Measurements from ENCODE around the gene PEAK1. TPM values are rescaled to one million over a fixed set of nuclear protein-coding genes. Genes with fewer than 3 reads are reported as not detected.

Gene PEAK1
- total and polyA plus RNA-seq, 5 experiments from 2014 or later, result 1.0 to 23.0 (median 2.8) TPM

- peaks cover 28 to 44% (median 37%) of the 10 kb centered on the region in 4 donors for H3K4me1 Mint-ChIP-seq
- H3K36me3 Mint-ChIP-seq, result peaks cover 0 to 25% (median 24%) of the 10 kb centered on the region in 3 donors
- ATAC-seq (no peak), DNase-seq (no peak)
- H3K27me3 Mint-ChIP-seq, result no peaks in the 10 kb centered on the region
- H3K27ac Mint-ChIP-seq, result peak overlapping the region in 2 of 10 donors; percentile 0 to 36
- H3K4me3 Mint-ChIP-seq, result no peak overlapping the region
- H3K9me3 Mint-ChIP-seq, result no peaks in the 10 kb centered on the region
- POLR2A ChIA-PET, result no interaction called here
These were observed 35.0 kb upstream of the PEAK1 start for GRCh38 chr15:77454951-77455350.

DNA sequence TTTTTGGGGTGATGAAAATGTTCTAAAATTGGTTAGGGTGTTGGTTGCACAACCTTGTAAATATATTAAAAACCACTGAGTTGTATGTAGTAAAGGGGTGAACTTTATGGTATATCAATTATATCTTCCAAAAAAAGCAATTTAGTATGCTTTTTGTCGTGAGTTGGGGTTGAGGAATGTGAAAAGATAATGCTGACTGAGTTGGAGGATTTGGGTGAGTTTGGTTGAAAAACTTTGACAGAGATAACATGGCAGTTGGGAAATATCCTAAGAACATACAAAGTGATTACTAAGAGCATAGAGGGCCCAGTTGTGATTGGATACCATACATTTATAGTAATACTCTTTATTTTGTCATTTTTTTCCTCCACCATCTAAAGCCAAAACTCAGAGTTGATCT, 34.4 kb upstream of the PEAK1 start:
- DNase-seq (no peak), ATAC-seq (no peak)
- Mint-ChIP-seq H3K36me3 (peaks cover 0 to 22% (median 19%) of the 10 kb centered on the region in 3 donors), H3K4me1 (peaks cover 26 to 46% (median 37%) of the 10 kb centered on the region in 4 donors), H3K9me3 (no peaks in the 10 kb centered on the region), H3K27ac (peak overlapping the region in 1 of 10 donors; percentile 0), H3K27me3 (no peaks in the 10 kb centered on the region), H3K4me3 (no peak overlapping the region)
- POLR2A ChIA-PET, result no interaction called here

DNA sequence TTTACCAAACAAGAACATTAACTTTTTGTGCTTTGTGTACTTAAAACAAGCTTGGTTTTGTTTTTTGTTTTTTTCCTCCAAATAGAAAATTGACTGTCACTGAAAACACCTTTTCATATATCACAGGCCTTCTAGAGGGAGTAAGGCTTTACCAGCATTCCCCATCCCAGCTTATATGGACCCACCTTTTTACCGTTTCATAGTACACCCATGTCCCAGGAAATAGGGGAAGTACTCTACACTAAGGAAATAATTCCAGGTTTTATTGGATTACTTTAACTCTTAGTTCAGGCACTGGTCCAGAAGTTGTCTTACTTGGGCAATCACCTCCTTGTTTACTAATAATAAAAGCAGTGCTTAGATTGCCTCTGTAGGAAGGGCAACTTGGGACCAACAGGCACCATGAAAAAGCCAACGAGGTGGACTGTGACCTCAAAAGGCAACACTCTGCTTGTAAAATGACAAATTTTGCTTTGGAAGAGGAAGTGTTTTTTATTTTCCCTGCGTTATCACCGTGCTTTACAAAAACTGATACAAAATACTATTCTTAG, 27.0 kb upstream of the PEAK1 start:
- POLR2A ChIA-PET, result no interaction called here
- Mint-ChIP-seq H3K36me3 (peaks cover 0 to 40% (median 14%) of the 10 kb centered on the region in 3 donors), H3K27ac (peak overlapping the region in 3 of 10 donors; percentile 24 to 66 (median 46)), H3K27me3 (no peaks in the 10 kb centered on the region), H3K9me3 (no peaks in the 10 kb centered on the region), H3K4me1 (peaks cover 16 to 55% (median 46%) of the 10 kb centered on the region in 4 donors), H3K4me3 (peak overlapping the region in 1 of 10 donors; percentile 30)
- DNase-seq (no peak), ATAC-seq (no peak)

GRCh38 chr15:77440378-77440999, 20.6 kb upstream of the PEAK1 start:
- no peaks in the 10 kb centered on the region for H3K27me3 Mint-ChIP-seq
- H3K4me3 Mint-ChIP-seq, result no peak overlapping the region
- peaks cover 0 to 4% (median 0%) of the 10 kb centered on the region in 3 donors for H3K36me3 Mint-ChIP-seq
- POLR2A ChIA-PET, result interaction anchor here (1.4 kb wide), 1 partner anchor 21 kb away, joined by 3 read pairs; the partner anchor contains the start of gene PEAK1
- ATAC-seq (no peak), DNase-seq (no peak)
- H3K4me1 Mint-ChIP-seq, result peaks cover 25 to 66% (median 63%) of the 10 kb centered on the region in 4 donors
- H3K9me3 Mint-ChIP-seq, result no peaks in the 10 kb centered on the region
- H3K27ac Mint-ChIP-seq, result no peak overlapping the region

GRCh38 chr15:77437264-77437663, 17.4 kb upstream of the PEAK1 start:
- POLR2A ChIA-PET, result interaction anchor here (0.7 to 1.0 kb wide), 2 partner anchors 16 to 506 kb away, joined by 3 read pairs; partner anchors contain the start of gene RCN2
- Mint-ChIP-seq H3K36me3 (peaks cover 0 to 3% (median 0%) of the 10 kb centered on the region in 3 donors), H3K9me3 (no peaks in the 10 kb centered on the region), H3K4me1 (peaks cover 22 to 66% (median 52%) of the 10 kb centered on the region in 4 donors), H3K27me3 (no peaks in the 10 kb centered on the region), H3K27ac (peak overlapping the region; percentile 7 to 78 (median 52)), H3K4me3 (peak overlapping the region in 9 of 10 donors; percentile 9 to 57 (median 45))
- peak in 2 of 10 donors; percentile 15 to 18 for DNase-seq
- ATAC-seq, result peak; percentile 57 to 77

DNA sequence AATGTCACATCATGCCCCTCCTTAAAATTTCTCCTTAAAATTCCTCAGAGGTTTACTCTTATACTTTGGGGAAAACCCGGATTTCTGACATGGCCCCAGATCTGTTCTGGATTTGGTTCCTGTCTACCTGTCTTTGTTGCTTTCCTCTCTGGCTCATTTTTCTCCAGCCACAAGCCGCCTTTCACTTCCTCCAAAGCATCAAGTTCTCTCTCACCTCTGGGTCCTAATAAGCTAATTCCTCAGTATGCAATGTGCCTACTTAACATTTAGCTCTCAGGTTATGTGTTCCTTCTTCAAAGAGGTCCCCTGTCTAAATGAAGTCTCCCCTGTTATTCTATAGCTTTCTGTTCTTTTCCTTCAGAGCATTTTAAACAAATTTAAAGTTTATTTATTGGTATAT, 16.9 kb upstream of the PEAK1 start:
- peaks cover 22 to 63% (median 48%) of the 10 kb centered on the region in 4 donors for H3K4me1 Mint-ChIP-seq
- peak overlapping the region in 7 of 10 donors; percentile 9 to 57 (median 44) for H3K4me3 Mint-ChIP-seq
- no peak for DNase-seq
- peak in 1 of 2 donors; percentile 20 for ATAC-seq
- H3K36me3 Mint-ChIP-seq, result peaks cover 0 to 5% (median 0%) of the 10 kb centered on the region in 3 donors
- H3K27me3 Mint-ChIP-seq, result no peaks in the 10 kb centered on the region
- peak overlapping the region in 8 of 10 donors; percentile 1 to 78 (median 60) for H3K27ac Mint-ChIP-seq
- H3K9me3 Mint-ChIP-seq, result no peaks in the 10 kb centered on the region
- POLR2A ChIA-PET, result interaction anchor here (1.0 kb wide), 1 partner anchor 506 kb away, joined by 3 read pairs; the partner anchor contains the start of gene RCN2

- Mint-ChIP-seq H3K9me3 (no peaks in the 10 kb centered on the region), H3K27ac (peak overlapping the region in 2 of 10 donors; percentile 12 to 26), H3K4me3 (no peak overlapping the region), H3K27me3 (no peaks in the 10 kb centered on the region), H3K36me3 (peaks cover 0 to 6% (median 4%) of the 10 kb centered on the region in 3 donors), H3K4me1 (peaks cover 21 to 61% (median 49%) of the 10 kb centered on the region in 4 donors)
- DNase-seq (no peak), ATAC-seq (no peak)
- POLR2A ChIA-PET, result no interaction called here
These were observed 10.7 kb upstream of the PEAK1 start for GRCh38 chr15:77430652-77431051.

DNA sequence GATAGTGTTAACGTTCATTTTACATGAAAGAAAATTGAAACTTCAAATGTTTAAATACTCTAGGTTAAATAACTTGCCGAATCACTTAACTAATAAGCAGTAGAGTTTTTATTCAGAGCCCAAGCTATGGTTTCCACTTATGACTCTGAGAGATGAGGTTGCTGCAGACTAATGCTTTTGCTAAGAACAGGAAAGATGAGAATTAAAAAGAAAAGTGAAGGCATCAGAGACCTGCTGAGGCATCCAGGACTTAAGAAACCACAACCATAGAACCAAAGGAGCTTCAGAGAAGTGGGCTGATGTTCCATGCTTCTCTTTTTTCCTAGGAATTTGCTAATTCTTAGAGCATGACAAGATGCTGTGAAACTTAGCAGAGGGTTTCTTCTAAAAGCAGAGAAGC, 10.3 kb upstream of the PEAK1 start:
- DNase-seq (no peak), ATAC-seq (no peak)
- Mint-ChIP-seq H3K27ac (no peak overlapping the region), H3K27me3 (no peaks in the 10 kb centered on the region), H3K4me1 (peaks cover 23 to 62% (median 49%) of the 10 kb centered on the region in 4 donors), H3K9me3 (no peaks in the 10 kb centered on the region), H3K36me3 (peaks cover 0 to 5% (median 4%) of the 10 kb centered on the region in 3 donors), H3K4me3 (no peak overlapping the region)
- POLR2A ChIA-PET, result no interaction called here

DNA sequence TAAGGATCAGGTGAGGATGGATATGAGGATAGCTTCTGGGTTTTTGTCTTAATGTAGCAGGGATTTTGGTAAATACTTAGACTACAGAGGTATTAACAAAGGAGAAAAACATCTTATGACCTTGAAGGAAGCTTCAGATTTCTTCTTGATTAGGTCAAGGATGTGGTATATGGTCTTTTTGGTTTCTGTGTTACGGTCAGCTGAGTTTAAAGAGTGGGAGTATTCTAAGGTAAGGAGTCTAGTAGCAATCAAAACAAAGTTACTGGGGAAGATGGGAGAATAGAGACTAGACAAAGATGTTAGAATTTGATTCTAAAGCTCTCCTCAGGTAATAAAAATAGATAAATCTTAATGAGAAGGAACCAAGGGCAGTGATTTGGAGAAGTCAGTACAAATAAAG, 7.0 kb upstream of the PEAK1 start:
- ATAC-seq, result peak in 1 of 2 donors; percentile 27

DNA sequence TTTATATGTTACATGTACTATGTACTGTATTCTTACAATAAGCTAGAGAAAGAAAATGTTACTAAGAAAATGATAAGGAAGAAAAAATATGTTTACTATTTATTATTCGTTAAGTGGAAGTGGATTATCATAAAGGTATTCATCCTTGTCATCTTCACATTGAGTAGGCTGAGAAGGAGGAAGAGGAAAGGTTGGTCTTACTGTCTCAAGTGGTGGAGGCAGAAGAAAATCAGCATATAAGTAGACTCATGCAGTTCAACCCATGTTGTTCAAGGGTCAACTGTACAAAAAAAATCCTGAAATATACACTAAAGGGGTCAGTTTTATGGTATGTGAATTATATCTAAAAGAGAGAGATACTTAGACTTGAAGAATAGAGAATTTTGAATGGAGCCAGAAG, 6.5 kb upstream of the PEAK1 start:
- H3K36me3 Mint-ChIP-seq, result peaks cover 0 to 4% (median 3%) of the 10 kb centered on the region in 3 donors
- no peak for ATAC-seq
- no peaks in the 10 kb centered on the region for H3K27me3 Mint-ChIP-seq
- no peaks in the 10 kb centered on the region for H3K9me3 Mint-ChIP-seq
- POLR2A ChIA-PET, result no interaction called here
- no peak for DNase-seq
- H3K27ac Mint-ChIP-seq, result peak overlapping the region in 5 of 10 donors; percentile 2 to 66 (median 60)
- H3K4me3 Mint-ChIP-seq, result peak overlapping the region in 6 of 10 donors; percentile 16 to 47 (median 24)
- H3K4me1 Mint-ChIP-seq, result peaks cover 29 to 81% (median 71%) of the 10 kb centered on the region in 4 donors

More for the DNA sequence above, 7.0 kb upstream of the PEAK1 start:
- DNase-seq, result no peak
- peaks cover 0 to 5% (median 4%) of the 10 kb centered on the region in 3 donors for H3K36me3 Mint-ChIP-seq
- peak overlapping the region in 9 of 10 donors; percentile 1 to 54 (median 24) for H3K4me3 Mint-ChIP-seq
- POLR2A ChIA-PET, result interaction anchor here (0.6 kb wide), 1 partner anchor 74 kb away, joined by 4 read pairs; no protein-coding TSS in a partner anchor
- peaks cover 29 to 76% (median 69%) of the 10 kb centered on the region in 4 donors for H3K4me1 Mint-ChIP-seq
- H3K27me3 Mint-ChIP-seq, result no peaks in the 10 kb centered on the region
- peak overlapping the region in 8 of 10 donors; percentile 2 to 66 (median 52) for H3K27ac Mint-ChIP-seq
- H3K9me3 Mint-ChIP-seq, result no peaks in the 10 kb centered on the region

GRCh38 chr15:77425104-77425503, 5.2 kb upstream of the PEAK1 start:
- Mint-ChIP-seq H3K36me3 (peaks cover 0 to 3% (median 0%) of the 10 kb centered on the region in 3 donors), H3K27ac (no peak overlapping the region), H3K27me3 (no peaks in the 10 kb centered on the region), H3K4me3 (peak overlapping the region in 1 of 10 donors; percentile 10), H3K4me1 (peaks cover 29 to 79% (median 68%) of the 10 kb centered on the region in 4 donors), H3K9me3 (no peaks in the 10 kb centered on the region)
- POLR2A ChIA-PET, result no interaction called here
- DNase-seq (no peak), ATAC-seq (no peak)

DNA sequence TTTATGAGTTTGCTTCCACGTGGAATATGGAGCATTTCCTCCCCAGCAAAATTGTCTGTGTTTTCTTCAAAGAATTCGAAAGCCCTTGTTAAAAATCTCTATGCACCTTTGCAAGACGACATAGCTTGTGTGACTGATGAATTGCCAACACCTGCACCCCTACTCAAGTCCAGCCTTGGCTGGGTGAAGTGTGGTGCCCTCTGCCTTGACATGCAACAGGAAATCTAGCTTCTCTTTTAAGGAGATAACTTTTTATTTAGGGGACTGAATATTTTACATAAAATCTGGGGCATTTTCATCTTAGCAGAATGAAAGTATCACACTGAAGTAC, 1.4 kb upstream of the PEAK1 start:
- Mint-ChIP-seq H3K27ac (peak overlapping the region; percentile 96 to 99 (median 98)), H3K4me3 (peak overlapping the region; percentile 94 to 100 (median 97)), H3K4me1 (peaks cover 26 to 68% (median 53%) of the 10 kb centered on the region in 4 donors), H3K9me3 (no peaks in the 10 kb centered on the region), H3K36me3 (peaks cover 0 to 3% (median 0%) of the 10 kb centered on the region in 3 donors), H3K27me3 (no peaks in the 10 kb centered on the region)
- no peak for ATAC-seq
- POLR2A ChIA-PET, result interaction anchor here (0.8 to 1.9 kb wide), 5 partner anchors 12 to 490 kb away, joined by 3 to 7 read pairs (median 4); partner anchors contain the start of genes RCN2 and TSPAN3
- peak in 1 of 10 donors; percentile 3 for DNase-seq

Measured in naive thymus-derived CD8-positive, alpha-beta T cell (primary cell).